ENCODE results near the gene CENPM. TPM values are rescaled to one million over a fixed set of nuclear protein-coding genes. Genes with fewer than 3 reads are reported as not detected.

The CENPM gene
- total RNA-seq, 1 experiment from 2014 or later, result 51.9 TPM

DNA sequence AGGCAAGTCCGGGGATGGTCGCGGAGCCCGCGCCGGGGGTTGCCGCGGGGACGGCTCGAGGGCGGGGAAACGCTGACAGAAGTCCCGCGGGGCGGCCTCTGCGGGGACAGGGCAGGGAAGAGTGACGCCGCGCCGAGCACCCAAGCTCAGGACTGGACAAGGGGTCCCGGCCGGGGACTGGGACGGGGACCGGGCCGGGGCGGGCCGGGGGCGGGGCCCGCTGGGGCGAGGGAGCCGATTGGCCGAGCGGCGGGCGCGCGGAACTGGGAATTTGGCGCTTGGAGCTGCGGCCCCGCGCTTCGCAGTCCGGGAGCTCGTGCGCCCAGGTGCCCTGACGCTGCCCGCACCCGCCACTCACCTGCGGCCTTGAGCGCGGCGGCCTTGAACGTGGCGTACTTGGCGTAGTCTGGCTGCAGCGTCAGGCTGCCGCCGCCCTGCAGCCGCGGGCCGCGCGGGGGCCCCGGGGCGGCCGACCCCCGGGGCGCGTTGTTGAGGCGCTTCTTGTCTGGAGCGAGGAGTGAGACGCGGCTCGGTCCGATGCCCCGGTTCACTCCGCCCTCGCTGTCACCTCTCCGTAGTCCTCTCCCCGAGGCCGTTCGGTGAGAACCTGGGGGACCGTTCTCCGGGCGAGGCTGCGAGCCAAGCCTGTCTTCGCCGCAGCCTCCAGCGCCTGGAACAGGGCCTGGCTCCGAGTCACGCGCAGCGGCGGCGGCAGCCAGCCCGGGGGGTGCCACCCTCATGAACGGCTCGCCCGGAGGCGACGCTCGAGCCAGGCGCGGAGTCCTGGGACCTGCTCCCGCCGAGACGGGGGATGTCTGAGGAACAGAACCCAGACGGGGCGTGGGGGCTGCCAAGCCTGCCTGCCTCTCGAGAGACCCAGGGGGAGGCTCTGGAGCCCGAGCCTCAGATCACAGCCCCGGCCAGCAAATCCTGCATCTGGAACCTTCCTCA, 36.6 kb downstream of the CENPM start:
- no peak for DNase-seq (ENCODE audit: low read depth in 1 of 2, low spot score in 2 of 2)
- 0 out of 2 replicates have a peak, but pooled peaks cover 2% of the 10 kb centered on the region for H3K36me3 ChIP-seq
- no peak overlapping the region for H3K4me3 ChIP-seq
- H3K27me3 ChIP-seq (replicated peaks), result peaks cover 61% of the 10 kb centered on the region
- peaks cover 24% of the 10 kb centered on the region for H3K4me1 ChIP-seq (replicated peaks)
- H3K27ac ChIP-seq, result no peak overlapping the region
- H3K9me3 ChIP-seq (replicated peaks), result no peaks in the 10 kb centered on the region

DNA sequence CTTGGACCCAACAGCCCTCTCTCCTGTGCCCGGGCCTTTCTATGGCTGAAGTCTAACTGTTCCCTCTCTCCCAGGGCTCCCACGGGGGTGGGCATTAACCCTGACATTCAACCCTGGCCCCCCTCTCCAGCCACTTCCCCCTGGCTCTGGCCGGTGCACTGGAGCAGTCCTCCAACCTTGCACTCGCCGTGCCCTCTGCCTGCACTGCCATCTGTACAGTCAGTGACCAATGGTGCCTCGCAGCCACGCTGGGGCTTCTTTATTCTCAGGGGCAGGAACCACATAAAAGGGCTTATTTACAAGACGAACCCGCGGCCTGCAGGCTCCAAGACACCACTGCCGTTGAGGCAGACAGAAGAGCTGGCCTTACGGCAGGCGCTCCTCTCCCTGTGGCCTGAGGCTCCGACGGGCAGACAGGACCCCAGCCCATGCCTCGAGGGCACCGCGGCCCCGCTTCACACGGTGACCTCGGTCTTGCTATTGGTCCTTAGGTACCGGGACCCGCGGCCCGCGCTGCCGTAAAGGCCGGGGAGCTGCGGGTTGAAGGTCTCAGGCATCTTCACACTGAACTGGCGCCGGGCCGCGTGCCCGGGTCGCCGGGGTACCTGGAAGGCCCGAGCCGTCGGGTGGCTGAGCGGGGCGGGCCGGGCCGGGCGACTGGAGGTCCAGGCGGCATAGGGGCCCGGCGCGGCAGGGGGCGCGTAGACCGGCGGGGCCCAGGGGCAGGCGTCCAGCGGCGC, 37.5 kb downstream of the CENPM start:
- no peak overlapping the region for H3K4me3 ChIP-seq
- H3K36me3 ChIP-seq, result peaks cover 10% of the 10 kb centered on the region; the same call in 1 of the 2 replicates
- H3K27ac ChIP-seq, result no peak overlapping the region
- H3K9me3 ChIP-seq (replicated peaks), result no peaks in the 10 kb centered on the region
- no peak for DNase-seq (ENCODE audit: low read depth in 1 of 2, low spot score in 2 of 2)
- H3K4me1 ChIP-seq (replicated peaks), result peaks cover 17% of the 10 kb centered on the region
- H3K27me3 ChIP-seq (replicated peaks), result peaks cover 53% of the 10 kb centered on the region

GRCh38 chr22:41908411-41909309, 38.3 kb downstream of the CENPM start:
- DNase-seq (ENCODE audit: low read depth in 1 of 2, low spot score in 2 of 2), result no peak
- H3K4me3 ChIP-seq, result no peak overlapping the region
- no peaks in the 10 kb centered on the region for H3K9me3 ChIP-seq (replicated peaks)
- H3K27ac ChIP-seq, result no peak overlapping the region
- peaks cover 47% of the 10 kb centered on the region for H3K27me3 ChIP-seq (replicated peaks)
- peaks cover 18% of the 10 kb centered on the region for H3K4me1 ChIP-seq (replicated peaks)
- peaks cover 16% of the 10 kb centered on the region; the same call in 1 of the 2 replicates for H3K36me3 ChIP-seq

DNA sequence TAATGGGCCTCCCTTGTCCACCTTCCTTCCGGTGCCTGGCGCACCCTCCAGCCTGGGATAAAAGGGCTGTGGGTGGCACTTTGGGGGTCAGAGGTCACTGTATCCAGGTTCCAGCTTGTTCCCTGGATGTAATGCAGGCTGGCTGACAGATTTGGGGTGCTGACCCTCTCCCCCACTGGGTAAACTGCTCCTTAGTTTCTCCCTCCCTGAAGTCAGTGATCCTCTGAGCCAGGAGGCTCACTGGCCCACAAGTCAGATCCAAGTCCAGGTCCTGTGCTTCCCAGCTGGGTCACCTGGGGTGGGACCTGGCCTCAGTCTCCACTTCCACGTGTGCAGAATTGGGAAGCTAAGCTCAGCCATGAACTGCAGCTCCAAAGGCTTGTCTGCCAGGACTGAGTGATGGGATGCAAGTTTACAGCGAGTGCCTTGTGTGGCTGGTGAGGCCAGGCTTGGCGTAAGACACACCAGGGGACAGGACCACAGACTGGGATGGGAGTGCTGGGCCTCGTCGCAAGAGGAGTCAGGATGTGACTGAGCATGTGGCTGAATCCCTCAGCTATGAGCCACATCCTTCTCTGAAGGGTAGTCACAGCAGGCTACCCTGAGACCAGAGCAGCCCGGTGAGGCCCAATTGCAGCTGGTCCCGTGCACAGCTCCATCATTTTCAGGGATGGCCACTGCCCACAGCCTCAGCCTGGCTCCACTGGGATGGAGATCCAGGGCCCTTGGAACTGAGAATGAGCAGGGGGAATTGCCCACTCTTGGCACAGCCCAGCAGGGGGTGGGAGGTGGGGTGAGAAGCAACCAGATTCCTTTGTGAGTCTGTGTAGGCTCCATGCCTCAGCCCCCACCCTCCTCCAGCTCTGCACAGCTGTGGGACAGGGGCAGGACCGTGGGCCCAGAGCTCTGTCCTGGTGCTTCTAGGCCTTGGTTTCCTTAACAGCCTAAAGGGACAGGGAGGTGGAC, 39.2 kb downstream of the CENPM start:
- no peaks in the 10 kb centered on the region for H3K9me3 ChIP-seq (replicated peaks)
- peaks cover 27% of the 10 kb centered on the region for H3K4me1 ChIP-seq (replicated peaks)
- no peak overlapping the region for H3K4me3 ChIP-seq
- H3K27ac ChIP-seq, result no peak overlapping the region
- DNase-seq (ENCODE audit: low read depth in 1 of 2, low spot score in 2 of 2), result no peak
- peaks cover 39% of the 10 kb centered on the region for H3K27me3 ChIP-seq (replicated peaks)
- H3K36me3 ChIP-seq, result peaks cover 22% of the 10 kb centered on the region

DNA sequence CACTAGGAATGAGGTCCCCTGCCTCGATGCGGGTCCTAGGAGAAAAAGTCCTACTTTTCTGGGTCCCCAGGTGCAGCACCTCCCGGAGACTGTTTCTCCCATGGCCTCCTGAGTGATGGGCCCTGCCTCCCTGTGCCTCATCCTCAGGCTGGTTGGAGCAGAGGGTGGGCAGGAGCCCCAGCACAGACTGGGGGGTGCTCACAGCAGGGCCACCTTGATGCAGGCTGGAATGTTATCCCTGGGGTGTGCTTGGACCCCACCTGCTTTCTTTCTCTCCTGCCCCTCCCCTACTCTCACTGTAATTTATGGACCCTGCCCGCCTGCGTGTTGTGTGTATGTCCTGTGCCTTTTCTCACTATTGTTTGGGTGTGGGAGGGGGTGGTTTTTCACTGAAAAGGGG, 40.1 kb downstream of the CENPM start:
- Histone ChIP-seq H3K9me3 (replicated peaks) (no peaks in the 10 kb centered on the region), H3K4me3 (no peak overlapping the region), H3K27ac (no peak overlapping the region), H3K36me3 (peaks cover 22% of the 10 kb centered on the region), H3K27me3 (replicated peaks) (peaks cover 30% of the 10 kb centered on the region), H3K4me1 (replicated peaks) (peaks cover 27% of the 10 kb centered on the region)
- no peak for DNase-seq (ENCODE audit: low read depth in 1 of 2, low spot score in 2 of 2)

GRCh38 chr22:41905411-41906202, 41.3 kb downstream of the CENPM start:
- DNase-seq (ENCODE audit: low read depth in 1 of 2, low spot score in 2 of 2), result no peak
- H3K9me3 ChIP-seq (replicated peaks), result no peaks in the 10 kb centered on the region
- H3K4me3 ChIP-seq, result no peak overlapping the region
- no peak overlapping the region for H3K27ac ChIP-seq
- peaks cover 21% of the 10 kb centered on the region for H3K4me1 ChIP-seq (replicated peaks)
- peaks cover 22% of the 10 kb centered on the region for H3K36me3 ChIP-seq
- peaks cover 17% of the 10 kb centered on the region for H3K27me3 ChIP-seq (replicated peaks)

GRCh38 chr22:41904450-41905410, 42.2 kb downstream of the CENPM start:
- Histone ChIP-seq H3K27me3 (replicated peaks) (peaks cover 9% of the 10 kb centered on the region), H3K4me1 (replicated peaks) (peaks cover 16% of the 10 kb centered on the region), H3K4me3 (no peak overlapping the region), H3K27ac (no peak overlapping the region), H3K9me3 (replicated peaks) (no peaks in the 10 kb centered on the region), H3K36me3 (peaks cover 28% of the 10 kb centered on the region)
- DNase-seq (ENCODE audit: low read depth in 1 of 2, low spot score in 2 of 2), result no peak

GRCh38 chr22:41902932-41903421, 44.0 kb downstream of the CENPM start:
- Histone ChIP-seq H3K27me3 (replicated peaks) (no peaks in the 10 kb centered on the region), H3K36me3 (peaks cover 36% of the 10 kb centered on the region), H3K9me3 (replicated peaks) (no peaks in the 10 kb centered on the region), H3K4me1 (replicated peaks) (peaks cover 16% of the 10 kb centered on the region), H3K27ac (no peak overlapping the region), H3K4me3 (no peak overlapping the region)
- no peak for DNase-seq (ENCODE audit: low read depth in 1 of 2, low spot score in 2 of 2)

DNA sequence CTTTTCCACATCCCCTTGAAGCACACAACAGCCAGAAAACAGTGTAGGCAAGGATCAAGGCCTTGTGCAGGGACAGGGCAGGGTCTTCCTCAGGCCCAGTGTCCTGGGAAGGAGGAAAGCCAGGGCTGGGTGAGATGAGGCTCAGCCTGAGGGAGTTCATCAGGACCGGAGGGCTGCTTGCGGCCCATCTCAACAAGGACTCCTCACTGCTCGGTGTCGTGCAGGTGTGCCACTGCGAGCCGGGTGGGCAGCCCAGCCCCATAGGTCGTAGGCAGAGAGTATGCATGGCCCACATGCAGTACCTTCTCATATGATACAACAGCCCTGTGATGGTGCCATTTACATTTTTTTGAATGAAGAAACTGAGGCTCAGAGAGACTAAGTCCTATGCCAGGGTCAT, 44.9 kb downstream of the CENPM start:
- Histone ChIP-seq H3K4me3 (no peak overlapping the region), H3K9me3 (replicated peaks) (no peaks in the 10 kb centered on the region), H3K27ac (no peak overlapping the region), H3K36me3 (peaks cover 41% of the 10 kb centered on the region), H3K4me1 (replicated peaks) (peaks cover 16% of the 10 kb centered on the region), H3K27me3 (replicated peaks) (no peaks in the 10 kb centered on the region)
- DNase-seq (ENCODE audit: low read depth in 1 of 2, low spot score in 2 of 2), result no peak

- Histone ChIP-seq H3K4me1 (replicated peaks) (peaks cover 16% of the 10 kb centered on the region), H3K27ac (no peak overlapping the region), H3K9me3 (replicated peaks) (no peaks in the 10 kb centered on the region), H3K4me3 (no peak overlapping the region), H3K27me3 (replicated peaks) (no peaks in the 10 kb centered on the region), H3K36me3 (peaks cover 42% of the 10 kb centered on the region)
- no peak for DNase-seq (ENCODE audit: low read depth in 1 of 2, low spot score in 2 of 2)
These were observed 46.2 kb downstream of the CENPM start for GRCh38 chr22:41900652-41901312.
